Fibroblast of skin of right biceps (primary cell): ENCODE measurements around the gene RCE1.

Source experiments
- DNase-seq: peaks from one replicate; pipeline ENCODE4 v3.0.0-alpha.2; 2013

The RCE1 gene

GRCh38 chr11:66857927-66858185 lies 14.6 kb downstream of the RCE1 start:
- no peak for DNase-seq

DNA sequence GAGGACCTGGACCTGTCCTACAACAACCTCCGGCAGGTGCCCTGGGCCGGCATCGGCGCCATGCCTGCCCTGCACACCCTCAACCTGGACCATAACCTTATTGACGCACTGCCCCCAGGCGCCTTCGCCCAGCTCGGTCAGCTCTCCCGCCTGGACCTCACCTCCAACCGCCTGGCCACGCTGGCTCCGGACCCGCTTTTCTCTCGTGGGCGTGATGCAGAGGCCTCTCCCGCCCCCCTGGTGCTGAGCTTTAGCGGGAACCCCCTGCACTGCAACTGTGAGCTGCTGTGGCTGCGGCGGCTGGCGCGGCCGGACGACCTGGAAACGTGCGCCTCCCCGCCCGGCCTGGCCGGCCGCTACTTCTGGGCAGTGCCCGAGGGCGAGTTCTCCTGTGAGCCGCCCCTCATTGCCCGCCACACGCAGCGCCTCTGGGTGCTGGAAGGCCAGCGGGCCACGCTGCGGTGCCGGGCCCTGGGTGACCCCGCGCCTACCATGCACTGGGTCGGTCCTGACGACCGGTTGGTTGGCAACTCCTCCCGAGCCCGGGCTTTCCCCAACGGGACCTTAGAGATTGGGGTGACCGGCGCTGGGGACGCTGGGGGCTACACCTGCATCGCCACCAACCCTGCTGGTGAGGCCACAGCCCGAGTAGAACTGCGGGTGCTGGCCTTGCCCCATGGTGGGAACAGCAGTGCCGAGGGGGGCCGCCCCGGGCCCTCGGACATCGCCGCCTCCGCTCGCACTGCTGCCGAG lies 15.1 kb downstream of the RCE1 start:
- DNase-seq: no peak

DNA sequence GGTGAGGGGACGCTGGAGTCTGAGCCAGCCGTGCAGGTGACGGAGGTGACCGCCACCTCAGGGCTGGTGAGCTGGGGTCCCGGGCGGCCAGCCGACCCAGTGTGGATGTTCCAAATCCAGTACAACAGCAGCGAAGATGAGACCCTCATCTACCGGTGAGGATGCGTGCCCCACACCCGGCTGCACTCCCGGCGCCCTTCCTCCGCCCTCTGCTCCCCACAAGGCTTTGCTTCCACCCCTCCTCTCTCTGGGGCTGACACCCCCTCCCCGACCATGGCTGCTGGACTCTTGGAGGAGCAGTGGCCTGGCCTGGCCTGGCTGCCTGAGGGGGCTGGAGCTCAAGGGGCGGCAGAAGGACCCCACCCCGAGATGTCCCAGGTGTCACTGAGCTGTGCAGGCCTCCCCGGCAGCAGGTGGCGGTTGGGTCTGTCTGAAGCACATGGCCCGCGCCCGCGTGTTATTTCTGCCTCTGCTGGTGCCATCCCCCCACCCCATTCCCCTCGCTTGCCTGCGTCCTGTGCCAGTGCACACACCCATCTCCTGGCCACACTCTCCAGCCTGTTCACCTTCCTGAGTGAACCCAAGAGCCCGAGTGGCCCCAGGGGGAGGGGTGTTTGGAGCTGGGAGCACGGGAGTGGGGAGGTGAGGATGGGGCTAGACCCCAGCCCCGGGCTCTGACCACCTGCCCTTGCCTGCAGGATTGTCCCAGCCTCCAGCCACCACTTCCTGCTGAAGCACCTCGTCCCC lies 15.9 kb downstream of the RCE1 start:
- no peak for DNase-seq

DNA sequence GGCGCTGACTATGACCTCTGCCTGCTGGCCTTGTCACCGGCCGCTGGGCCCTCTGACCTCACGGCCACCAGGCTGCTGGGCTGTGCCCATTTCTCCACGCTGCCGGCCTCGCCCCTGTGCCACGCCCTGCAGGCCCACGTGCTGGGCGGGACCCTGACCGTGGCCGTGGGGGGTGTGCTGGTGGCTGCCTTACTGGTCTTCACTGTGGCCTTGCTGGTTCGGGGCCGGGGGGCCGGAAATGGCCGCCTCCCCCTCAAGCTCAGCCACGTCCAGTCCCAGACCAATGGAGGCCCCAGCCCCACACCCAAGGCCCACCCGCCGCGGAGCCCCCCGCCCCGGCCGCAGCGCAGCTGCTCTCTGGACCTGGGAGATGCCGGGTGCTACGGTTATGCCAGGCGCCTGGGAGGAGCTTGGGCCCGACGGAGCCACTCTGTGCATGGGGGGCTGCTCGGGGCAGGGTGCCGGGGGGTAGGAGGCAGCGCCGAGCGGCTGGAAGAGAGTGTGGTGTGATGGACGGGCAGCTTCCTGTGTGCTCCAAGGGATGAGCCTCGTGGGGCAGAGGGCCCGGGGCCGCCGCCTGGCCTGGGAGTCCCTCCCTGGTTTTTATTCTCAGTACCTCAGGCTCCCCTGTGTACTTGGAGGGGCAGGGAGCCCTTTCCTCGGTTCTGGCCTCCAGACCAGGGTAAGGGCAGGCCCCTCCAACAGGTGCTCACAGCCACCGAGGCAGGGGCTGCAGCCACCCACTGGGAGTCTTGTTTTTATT lies 16.6 kb downstream of the RCE1 start:
- no peak for DNase-seq

DNA sequence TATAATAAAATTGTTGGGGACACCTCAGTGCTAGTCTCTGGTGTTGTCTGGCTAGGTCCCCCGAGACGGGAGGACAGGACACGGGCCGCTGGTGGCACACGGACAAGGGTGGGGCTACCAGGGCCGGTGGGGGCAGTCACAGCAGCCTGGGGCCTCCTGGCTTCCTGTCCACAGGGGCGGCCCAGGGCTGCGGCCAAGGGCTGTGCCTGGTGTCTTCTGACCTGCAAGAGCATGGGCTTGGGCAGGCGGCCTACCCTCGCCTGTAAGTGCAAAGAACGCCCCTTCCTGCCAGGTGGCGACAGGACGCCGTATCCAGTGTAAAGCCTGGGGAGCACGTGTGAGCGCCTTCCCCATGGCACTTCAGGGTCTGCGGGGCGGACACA lies 17.2 kb downstream of the RCE1 start:
- DNase-seq: no peak

GRCh38 chr11:66861038-66861773 lies 18.0 kb downstream of the RCE1 start:
- DNase-seq: no peak

DNA sequence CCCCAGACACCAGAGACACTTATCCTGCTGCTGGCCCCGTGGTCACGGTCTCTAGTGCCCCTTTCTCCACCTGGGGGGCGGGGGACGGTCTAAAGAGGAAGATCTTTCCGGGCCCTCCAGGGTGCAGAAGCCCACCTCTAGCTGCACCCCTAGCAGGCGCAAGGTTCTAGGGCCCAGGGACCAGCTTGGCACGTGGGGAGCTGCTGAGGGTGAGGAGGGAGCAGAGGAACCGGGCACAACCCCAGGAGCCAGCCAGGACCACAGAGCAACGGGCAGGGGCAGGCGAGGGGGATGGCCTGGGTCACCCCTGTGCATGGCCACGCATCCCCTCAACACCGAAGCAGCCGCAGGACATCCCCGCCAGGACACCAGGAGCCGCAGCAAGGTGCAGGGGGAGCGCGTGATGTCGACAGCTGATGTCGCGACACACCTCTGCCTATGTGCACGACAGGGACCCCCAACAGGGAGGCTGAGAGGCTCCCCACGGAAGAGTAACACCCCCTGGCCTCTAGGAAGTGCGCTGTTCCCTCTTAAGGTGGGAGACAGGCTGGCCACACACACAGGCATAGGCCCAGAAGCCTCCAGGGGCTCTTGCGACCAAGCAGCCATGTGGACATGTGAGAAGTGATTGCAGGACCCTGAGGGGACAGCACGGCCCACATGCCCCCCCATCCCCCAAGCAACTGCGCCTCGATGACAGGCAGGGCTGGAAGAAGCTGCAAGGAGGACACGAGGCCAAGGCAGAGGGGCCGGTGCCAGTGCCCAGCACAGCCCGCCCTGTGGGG lies 18.7 kb downstream of the RCE1 start:
- DNase-seq: no peak

DNA sequence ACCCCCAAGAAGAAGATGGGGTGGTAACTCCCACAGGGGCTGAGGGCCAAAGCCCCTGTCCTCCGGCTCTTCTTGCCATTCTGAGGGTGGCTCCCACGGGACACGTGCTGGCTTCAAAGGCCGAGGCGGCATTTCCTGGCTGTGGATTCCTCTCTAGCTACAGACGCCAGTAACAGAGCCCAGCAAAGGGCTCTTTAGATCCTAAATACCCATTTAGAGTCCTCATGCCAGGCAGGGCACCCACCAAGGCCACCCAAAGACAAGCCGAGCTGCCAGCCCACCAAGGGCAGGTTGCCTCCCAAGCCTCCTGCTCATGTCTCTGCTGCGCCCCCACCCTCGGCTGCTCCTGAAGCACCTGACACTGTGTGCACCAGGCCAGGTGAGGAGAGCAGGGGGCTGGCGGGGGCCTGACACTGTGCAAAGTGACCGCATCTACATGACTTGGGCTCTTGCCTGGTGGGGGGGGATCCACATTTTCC lies 19.4 kb downstream of the RCE1 start:
- DNase-seq: no peak

- no peak for DNase-seq
Measured at GRCh38 chr11:66863428-66864125, 20.3 kb downstream of the RCE1 start.

- no peak for DNase-seq
Measured at GRCh38 chr11:66864172-66864901, 21.1 kb downstream of the RCE1 start.

DNA sequence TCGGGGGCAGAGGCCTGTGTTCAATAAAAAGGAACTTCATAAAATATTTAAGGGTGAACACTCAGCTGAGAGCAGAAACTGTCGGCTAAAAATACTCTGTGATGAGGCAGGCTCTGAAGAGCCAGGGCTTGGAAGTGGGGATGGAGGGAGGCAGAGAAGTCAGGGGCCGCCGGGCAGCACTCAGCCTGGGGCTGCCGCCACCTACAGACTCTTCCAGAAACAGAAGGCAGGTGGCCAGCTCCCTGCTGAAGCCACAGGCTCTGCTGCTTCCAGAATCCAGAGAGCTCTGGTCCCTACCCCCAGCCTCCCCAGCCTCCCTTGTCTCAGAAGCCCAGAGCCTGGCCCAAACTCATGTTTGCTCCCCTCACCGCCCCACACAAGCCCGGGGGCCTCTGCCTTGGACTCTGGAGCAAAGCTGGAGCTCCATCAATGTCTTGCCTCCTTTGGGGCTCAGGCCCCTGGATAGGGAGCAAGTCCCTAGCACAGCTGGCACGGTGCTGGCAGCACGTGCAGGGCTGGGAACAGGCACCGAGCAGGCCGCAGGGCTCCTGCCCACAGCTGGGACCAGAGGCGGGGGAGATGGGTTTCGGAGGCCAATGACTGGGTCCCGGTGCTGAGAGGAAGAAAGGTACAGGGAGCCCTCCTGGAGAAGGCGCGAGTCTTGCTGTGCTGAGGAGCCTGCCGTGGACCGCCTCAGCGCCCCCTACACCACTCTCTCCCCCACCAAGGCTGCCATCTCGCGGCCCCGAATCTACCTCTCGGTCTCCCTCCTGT lies 21.9 kb downstream of the RCE1 start:
- no peak for DNase-seq

DNA sequence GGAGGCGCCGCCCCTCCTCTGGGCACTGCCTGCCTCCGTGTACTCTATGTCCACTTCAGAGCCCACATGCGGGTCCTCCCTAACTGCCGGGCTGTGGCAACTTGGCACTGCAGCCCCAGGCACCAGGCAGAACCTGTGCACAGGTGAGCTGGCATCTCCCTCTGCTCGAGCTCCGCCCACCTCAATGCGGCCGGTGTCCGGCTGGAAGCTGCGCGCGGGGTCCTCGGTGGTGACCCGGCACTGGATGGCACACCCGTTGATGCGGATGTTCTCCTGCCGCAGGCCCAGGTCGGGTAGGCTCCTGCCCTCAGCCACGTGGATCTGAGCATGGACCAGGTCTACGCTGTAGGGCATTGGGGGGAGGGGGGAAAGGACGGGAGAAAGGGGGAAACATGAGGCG lies 22.8 kb downstream of the RCE1 start:
- DNase-seq: no peak

- no peak for DNase-seq
Measured at GRCh38 chr11:66866511-66866986, 23.3 kb downstream of the RCE1 start.

DNA sequence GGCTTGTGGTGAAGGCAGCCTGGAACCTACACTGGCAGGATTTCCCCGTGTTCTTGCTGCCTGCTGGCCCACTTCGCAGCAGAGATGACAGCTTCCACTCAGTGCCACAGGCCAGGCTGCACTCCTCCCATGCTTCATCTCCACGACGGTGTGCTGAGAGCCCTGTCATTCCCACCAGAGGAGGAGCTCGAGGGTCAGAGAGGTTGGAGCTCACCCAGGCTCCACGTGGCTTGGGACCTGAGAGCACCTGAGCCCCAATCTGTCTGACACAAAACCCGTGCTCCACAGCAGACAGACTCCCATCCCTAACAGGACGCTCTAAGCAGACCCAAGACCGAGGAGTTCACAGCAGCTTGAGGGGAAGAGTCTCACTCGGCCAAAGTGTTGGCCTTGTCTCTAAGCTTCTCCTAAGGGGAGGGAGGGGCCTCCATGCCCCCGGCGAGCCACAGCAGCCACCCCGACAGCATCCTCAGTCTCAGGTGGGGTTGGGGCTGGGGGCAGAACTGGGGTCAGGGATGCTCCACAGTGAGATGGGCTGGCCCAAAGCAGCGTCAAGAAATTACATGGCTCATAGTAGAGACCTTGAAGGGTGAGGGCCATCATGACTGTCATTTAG lies 24.3 kb downstream of the RCE1 start:
- DNase-seq: no peak

- no peak for DNase-seq
Measured at GRCh38 chr11:66868082-66868725, 25.0 kb downstream of the RCE1 start.

- DNase-seq: peak; percentile 25
Measured at GRCh38 chr11:66868726-66869566, 25.7 kb downstream of the RCE1 start.

GRCh38 chr11:66869567-66869870 lies 26.3 kb downstream of the RCE1 start:
- no peak for DNase-seq

DNA sequence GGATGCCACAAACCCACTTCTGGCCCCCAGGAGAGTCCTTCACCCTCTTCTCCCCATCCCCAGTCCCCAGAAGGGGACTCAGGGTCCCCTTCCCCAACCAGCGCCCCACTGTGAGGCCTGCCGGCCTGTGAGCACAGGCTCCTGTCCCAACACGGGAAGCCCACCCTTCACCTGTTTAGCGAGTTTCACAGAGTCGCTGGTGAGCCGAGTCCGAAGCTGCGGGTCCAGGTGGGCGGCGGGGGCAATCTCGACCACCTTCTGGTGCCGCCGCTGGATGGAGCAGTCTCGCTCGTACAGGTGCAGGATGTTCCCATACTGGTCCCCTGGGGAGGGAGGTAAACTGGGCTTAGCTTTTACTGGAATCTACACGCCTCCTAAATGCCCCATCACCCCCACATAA lies 26.9 kb downstream of the RCE1 start:
- no peak for DNase-seq
